ENCODE measurements around the gene GNA12.

DNA sequence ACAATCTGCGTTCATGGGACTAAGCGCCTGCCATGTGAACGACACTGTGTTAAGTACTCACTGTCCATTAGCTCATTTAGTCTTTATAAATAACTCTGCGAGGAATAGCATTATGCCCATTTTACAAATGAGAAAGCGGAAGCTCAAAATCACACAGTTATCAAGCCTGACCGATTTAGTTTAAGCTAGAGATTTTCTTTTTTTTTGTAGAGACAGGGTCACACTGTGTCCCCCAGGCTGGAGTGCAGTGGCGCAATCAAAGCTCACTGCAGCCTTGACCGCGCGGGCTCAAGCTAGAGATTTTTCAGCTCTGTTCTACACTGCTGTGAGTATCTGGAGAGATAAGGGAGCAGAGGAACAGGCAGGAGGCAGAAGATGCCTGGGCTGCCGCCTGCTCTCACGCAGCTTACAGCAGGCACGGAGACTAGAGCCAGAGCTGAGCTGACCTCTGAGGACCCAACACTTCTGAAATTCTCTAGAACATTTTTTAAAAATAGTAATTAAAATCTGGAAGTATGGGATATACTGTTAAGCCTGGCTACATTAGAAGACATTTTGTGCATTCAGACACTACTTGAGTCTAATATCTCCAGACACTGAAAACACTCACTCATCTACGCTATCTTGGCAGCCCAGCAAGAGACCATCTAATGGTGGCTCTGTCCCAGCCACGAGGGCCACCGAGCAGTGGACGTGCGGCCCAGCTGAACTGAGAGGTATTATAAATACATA, 38.7 kb downstream of the GNA12 start:
- TF ChIP-seq YY1 (IDR thresholded peaks at IDR 0.05; ENCODE audit: low read depth) (no peak), TAF1 (IDR thresholded peaks at IDR 0.05; ENCODE audit: low read depth) (no peak), NFIC (IDR thresholded peaks at IDR 0.05) (no peak), MAX (IDR thresholded peaks at IDR 0.05) (no peak), TCF12 (IDR thresholded peaks at IDR 0.05; ENCODE audit: low read depth) (no peak), CREB1 (IDR thresholded peaks at IDR 0.05; ENCODE audit: low read depth) (no peak), CEBPB (IDR thresholded peaks at IDR 0.05) (no peak), ZBTB7A (IDR thresholded peaks at IDR 0.05; ENCODE audit: low read depth) (no peak), EP300 (IDR thresholded peaks at IDR 0.05; ENCODE audit: borderline replicate concordance) (no peak), RAD21 (IDR thresholded peaks at IDR 0.05; ENCODE audit: low read depth) (no peak), TEAD4 (IDR thresholded peaks at IDR 0.05) (no peak), EGR1 (IDR thresholded peaks at IDR 0.05) (no peak)
- TF ChIP-seq, protein P1, sequence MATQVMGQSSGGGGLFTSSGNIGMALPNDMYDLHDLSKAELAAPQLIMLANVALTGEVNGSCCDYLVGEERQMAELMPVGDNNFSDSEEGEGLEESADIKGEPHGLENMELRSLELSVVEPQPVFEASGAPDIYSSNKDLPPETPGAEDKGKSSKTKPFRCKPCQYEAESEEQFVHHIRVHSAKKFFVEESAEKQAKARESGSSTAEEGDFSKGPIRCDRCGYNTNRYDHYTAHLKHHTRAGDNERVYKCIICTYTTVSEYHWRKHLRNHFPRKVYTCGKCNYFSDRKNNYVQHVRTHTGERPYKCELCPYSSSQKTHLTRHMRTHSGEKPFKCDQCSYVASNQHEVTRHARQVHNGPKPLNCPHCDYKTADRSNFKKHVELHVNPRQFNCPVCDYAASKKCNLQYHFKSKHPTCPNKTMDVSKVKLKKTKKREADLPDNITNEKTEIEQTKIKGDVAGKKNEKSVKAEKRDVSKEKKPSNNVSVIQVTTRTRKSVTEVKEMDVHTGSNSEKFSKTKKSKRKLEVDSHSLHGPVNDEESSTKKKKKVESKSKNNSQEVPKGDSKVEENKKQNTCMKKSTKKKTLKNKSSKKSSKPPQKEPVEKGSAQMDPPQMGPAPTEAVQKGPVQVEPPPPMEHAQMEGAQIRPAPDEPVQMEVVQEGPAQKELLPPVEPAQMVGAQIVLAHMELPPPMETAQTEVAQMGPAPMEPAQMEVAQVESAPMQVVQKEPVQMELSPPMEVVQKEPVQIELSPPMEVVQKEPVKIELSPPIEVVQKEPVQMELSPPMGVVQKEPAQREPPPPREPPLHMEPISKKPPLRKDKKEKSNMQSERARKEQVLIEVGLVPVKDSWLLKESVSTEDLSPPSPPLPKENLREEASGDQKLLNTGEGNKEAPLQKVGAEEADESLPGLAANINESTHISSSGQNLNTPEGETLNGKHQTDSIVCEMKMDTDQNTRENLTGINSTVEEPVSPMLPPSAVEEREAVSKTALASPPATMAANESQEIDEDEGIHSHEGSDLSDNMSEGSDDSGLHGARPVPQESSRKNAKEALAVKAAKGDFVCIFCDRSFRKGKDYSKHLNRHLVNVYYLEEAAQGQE (IDR thresholded peaks at IDR 0.05; ENCODE audit: low read depth) = no peak

All from Ishikawa (cell line).